ENCODE results near the gene CACHD1. TPM values are rescaled to one million over a fixed set of nuclear protein-coding genes. Genes with fewer than 3 reads are reported as not detected.

CACHD1 gene
- polyA plus RNA-seq, 2 donors: 1.6 to 2.9 TPM

DNA sequence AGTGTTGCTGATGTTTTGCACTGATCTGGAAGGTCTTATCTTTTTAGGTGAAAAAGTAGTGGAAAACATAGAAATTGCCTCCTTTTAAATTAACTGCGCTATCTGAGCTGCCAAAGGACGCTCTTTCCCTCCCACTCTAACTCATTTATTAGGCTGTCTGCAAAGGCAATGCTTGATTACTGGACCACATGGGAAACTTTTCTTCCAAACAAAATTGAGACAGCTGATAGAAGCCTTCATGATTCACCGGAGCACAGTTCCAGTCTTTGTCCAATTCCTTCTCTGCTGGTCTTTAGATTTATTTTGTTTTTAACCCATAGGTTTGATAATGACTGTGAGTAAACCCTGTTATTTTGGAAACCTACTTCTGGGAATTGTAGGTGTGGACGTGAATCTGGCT is 181.9 kb downstream of the CACHD1 start:
- no peaks in the 10 kb centered on the region for H3K9me3 ChIP-seq (ENCODE audit: control insufficient read depth in 2 of 2, insufficient read depth in 1 of 2, low read depth in 1 of 2, low read length in 1 of 2)
- 90% methylated on average over 4 of the region's 4 CpGs for WGBS, 2 donors
- no peaks in the 10 kb centered on the region for H3K27me3 ChIP-seq (ENCODE audit: control insufficient read depth in 1 of 2, insufficient read depth in 2 of 2, low read length in 2 of 2)
- H3K36me3 ChIP-seq (ENCODE audit: control insufficient read depth in 2 of 2, insufficient read depth in 2 of 2, low read length in 1 of 2): no peaks in the 10 kb centered on the region
- H3K27ac ChIP-seq (ENCODE audit: low read depth in 2 of 2, low read length in 1 of 2): no peak overlapping the region
- no peaks in the 10 kb centered on the region for H3K4me1 ChIP-seq (ENCODE audit: control insufficient read depth in 2 of 2, insufficient read depth in 2 of 2, low read length in 1 of 2)
- H3K4me3 ChIP-seq (ENCODE audit: low read depth in 1 of 2, low read length in 2 of 2): no peak overlapping the region

DNA sequence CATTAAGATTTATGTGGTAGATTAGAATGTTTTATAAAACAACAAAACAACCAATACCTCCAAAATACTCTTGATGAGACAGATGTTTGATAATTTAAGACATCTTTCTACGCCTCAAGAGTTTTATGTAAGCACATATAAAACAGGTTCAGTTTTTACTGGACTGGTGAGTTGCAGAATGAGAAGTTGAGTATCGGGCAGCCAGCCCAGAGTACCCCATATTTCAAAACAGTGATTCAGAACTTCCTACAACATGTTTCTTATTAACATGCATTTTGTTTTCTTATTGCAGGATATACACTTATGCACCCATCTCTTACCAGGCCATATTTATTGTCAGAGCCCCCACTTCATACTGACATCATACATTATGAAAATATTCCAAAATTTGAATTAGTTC is 183.5 kb downstream of the CACHD1 start:
- no peaks in the 10 kb centered on the region for H3K27me3 ChIP-seq (ENCODE audit: control insufficient read depth in 1 of 2, insufficient read depth in 2 of 2, low read length in 2 of 2)
- H3K4me1 ChIP-seq (ENCODE audit: control insufficient read depth in 2 of 2, insufficient read depth in 2 of 2, low read length in 1 of 2): no peaks in the 10 kb centered on the region
- no peak overlapping the region for H3K27ac ChIP-seq (ENCODE audit: low read depth in 2 of 2, low read length in 1 of 2)
- no peak overlapping the region for H3K4me3 ChIP-seq (ENCODE audit: low read depth in 1 of 2, low read length in 2 of 2)
- H3K36me3 ChIP-seq (ENCODE audit: control insufficient read depth in 2 of 2, insufficient read depth in 2 of 2, low read length in 1 of 2): no peaks in the 10 kb centered on the region
- 94 to 95% methylated on average over 2 of the region's 2 CpGs for WGBS, 2 donors
- H3K9me3 ChIP-seq (ENCODE audit: control insufficient read depth in 2 of 2, insufficient read depth in 1 of 2, low read depth in 1 of 2, low read length in 1 of 2): no peaks in the 10 kb centered on the region

DNA sequence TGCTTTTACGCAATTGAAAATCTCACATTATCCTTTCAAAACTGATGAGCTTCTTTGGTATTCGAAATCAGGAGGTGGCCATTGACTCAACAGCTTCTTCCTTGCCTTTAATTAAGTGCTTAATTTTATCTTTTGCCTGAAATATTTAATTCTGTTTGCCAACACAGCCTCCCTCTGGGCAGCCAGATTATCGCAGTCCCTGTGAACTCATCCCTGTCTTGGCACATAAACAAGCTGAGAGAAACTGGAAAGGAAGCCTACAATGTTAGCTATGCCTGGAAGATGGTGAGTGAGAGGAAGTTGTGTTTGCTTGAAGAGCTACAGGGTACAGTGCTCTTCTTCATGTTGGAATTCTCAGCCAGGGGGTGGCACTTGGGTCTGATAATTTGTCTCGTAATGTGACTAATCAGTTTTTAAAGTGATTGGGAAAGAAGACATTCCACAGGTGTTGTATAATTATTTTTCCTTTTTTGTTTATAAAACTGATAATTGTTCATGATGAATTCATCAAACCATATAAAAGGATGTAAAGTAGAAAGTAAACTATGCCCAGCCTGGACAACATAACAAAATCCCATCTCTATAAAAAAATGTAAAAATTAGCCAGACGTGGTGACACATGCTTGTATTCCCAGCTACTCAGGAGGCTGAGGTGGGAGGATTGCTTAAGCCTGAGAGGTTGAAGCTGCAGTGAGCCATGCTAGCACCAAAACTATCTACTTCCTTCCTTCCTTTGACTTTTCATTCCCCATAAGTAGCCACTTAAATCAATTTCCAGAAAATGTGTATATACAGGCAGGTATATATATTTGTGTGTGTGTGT is 184.8 kb downstream of the CACHD1 start:
- no peaks in the 10 kb centered on the region for H3K27me3 ChIP-seq (ENCODE audit: control insufficient read depth in 1 of 2, insufficient read depth in 2 of 2, low read length in 2 of 2)
- no peaks in the 10 kb centered on the region for H3K4me1 ChIP-seq (ENCODE audit: control insufficient read depth in 2 of 2, insufficient read depth in 2 of 2, low read length in 1 of 2)
- no peak overlapping the region for H3K4me3 ChIP-seq (ENCODE audit: low read depth in 1 of 2, low read length in 2 of 2)
- H3K27ac ChIP-seq (ENCODE audit: low read depth in 2 of 2, low read length in 1 of 2): no peak overlapping the region
- 68 to 69% methylated on average over 5 of the region's 5 CpGs for WGBS, 2 donors
- H3K9me3 ChIP-seq (ENCODE audit: control insufficient read depth in 2 of 2, insufficient read depth in 1 of 2, low read depth in 1 of 2, low read length in 1 of 2): no peaks in the 10 kb centered on the region
- peaks cover 0 to 2% of the 10 kb centered on the region in 2 donors for H3K36me3 ChIP-seq (ENCODE audit: control insufficient read depth in 2 of 2, insufficient read depth in 2 of 2, low read length in 1 of 2)

DNA sequence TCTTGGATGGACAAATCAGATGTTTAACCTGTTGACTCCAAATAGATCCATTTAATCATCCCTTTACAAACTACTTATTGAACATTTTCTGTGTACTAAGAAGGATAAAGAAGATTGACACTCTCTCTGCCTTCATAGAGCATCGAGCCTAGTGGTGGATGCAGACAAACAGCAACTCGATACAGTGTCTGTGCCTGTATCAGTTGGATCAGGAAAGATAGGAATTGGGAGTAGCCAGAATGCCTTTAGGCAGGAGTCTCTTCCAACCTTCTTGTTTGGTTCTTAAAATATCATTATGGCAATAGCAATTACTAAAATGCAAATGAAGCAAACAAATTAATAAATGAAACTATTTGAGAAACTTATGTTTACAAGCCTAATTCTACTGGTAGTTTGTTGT is 185.9 kb downstream of the CACHD1 start:
- Histone ChIP-seq H3K4me1 (ENCODE audit: control insufficient read depth in 2 of 2, insufficient read depth in 2 of 2, low read length in 1 of 2) (no peaks in the 10 kb centered on the region), H3K27me3 (ENCODE audit: control insufficient read depth in 1 of 2, insufficient read depth in 2 of 2, low read length in 2 of 2) (no peaks in the 10 kb centered on the region), H3K9me3 (ENCODE audit: control insufficient read depth in 2 of 2, insufficient read depth in 1 of 2, low read depth in 1 of 2, low read length in 1 of 2) (no peaks in the 10 kb centered on the region), H3K36me3 (ENCODE audit: control insufficient read depth in 2 of 2, insufficient read depth in 2 of 2, low read length in 1 of 2) (peaks cover 0 to 2% of the 10 kb centered on the region in 2 donors), H3K4me3 (ENCODE audit: low read depth in 1 of 2, low read length in 2 of 2) (no peak overlapping the region), H3K27ac (ENCODE audit: low read depth in 2 of 2, low read length in 1 of 2) (no peak overlapping the region)
- WGBS, 2 donors: 72 to 76% methylated on average over 2 of the region's 2 CpGs

DNA sequence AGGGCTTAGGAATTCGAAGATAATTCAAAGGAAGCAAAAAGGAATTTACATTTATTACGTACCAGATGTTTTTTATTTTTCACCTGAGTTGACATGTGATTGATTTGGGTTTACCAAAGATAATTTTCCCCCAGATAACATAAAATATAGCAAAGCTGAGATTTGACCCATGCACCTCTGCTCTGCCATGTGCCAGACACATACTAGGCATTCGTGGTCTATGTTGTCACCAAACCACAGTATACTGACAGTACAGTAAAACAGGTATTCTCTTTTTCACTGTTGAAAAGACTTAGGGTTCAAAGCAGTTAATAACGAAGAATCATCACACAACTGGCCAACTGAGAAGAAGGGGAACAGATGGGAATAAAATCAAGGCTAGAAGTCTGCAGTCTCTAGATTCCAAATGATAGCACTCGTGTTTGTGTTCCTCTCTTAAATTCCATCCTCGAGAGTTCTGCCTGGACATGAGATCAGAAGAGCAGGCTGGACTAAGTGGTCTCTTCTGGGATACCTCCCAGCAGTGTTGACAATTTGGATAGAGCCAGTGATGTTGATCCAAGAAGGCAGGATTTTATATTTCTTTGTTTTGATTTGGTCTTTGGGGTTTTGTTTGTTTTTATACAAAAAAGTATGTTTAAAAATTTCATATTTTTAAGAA is 189.7 kb downstream of the CACHD1 start:
- no peak overlapping the region for H3K27ac ChIP-seq (ENCODE audit: low read depth in 2 of 2, low read length in 1 of 2)
- WGBS, 2 donors: 81 to 82% methylated on average over 6 of the region's 6 CpGs
- H3K4me1 ChIP-seq (ENCODE audit: control insufficient read depth in 2 of 2, insufficient read depth in 2 of 2, low read length in 1 of 2): no peaks in the 10 kb centered on the region
- no peaks in the 10 kb centered on the region for H3K27me3 ChIP-seq (ENCODE audit: control insufficient read depth in 1 of 2, insufficient read depth in 2 of 2, low read length in 2 of 2)
- peaks cover 0 to 6% of the 10 kb centered on the region in 2 donors for H3K36me3 ChIP-seq (ENCODE audit: control insufficient read depth in 2 of 2, insufficient read depth in 2 of 2, low read length in 1 of 2)
- no peak overlapping the region for H3K4me3 ChIP-seq (ENCODE audit: low read depth in 1 of 2, low read length in 2 of 2)
- no peaks in the 10 kb centered on the region for H3K9me3 ChIP-seq (ENCODE audit: control insufficient read depth in 2 of 2, insufficient read depth in 1 of 2, low read depth in 1 of 2, low read length in 1 of 2)

DNA sequence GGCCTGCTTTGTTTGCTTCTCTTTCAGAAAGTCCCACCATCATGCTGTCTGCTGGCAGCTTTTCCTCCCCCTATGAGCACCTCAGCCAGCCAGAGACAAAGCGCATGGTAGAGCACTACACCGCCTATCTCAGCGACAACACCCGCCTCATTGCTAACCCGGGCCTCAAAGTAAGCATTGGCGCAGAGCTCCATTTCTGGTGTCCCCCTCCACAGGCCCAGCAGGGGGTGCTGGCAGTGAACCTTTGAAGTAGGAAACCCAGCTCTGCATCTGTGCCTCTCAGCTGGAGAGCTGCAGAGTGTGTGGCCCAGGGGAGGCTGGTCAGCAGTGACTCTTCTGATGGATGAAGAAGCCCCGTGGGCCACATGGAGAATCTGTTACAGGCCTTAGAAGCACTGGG is 193.7 kb downstream of the CACHD1 start:
- Histone ChIP-seq H3K27ac (ENCODE audit: low read depth in 2 of 2, low read length in 1 of 2) (no peak overlapping the region), H3K27me3 (ENCODE audit: control insufficient read depth in 1 of 2, insufficient read depth in 2 of 2, low read length in 2 of 2) (no peaks in the 10 kb centered on the region), H3K4me1 (ENCODE audit: control insufficient read depth in 2 of 2, insufficient read depth in 2 of 2, low read length in 1 of 2) (no peaks in the 10 kb centered on the region), H3K9me3 (ENCODE audit: control insufficient read depth in 2 of 2, insufficient read depth in 1 of 2, low read depth in 1 of 2, low read length in 1 of 2) (no peaks in the 10 kb centered on the region), H3K4me3 (ENCODE audit: low read depth in 1 of 2, low read length in 2 of 2) (no peak overlapping the region), H3K36me3 (ENCODE audit: control insufficient read depth in 2 of 2, insufficient read depth in 2 of 2, low read length in 1 of 2) (peaks cover 0 to 6% of the 10 kb centered on the region in 2 donors)
- 85 to 89% methylated on average over 7 of the region's 7 CpGs for WGBS, 2 donors

DNA sequence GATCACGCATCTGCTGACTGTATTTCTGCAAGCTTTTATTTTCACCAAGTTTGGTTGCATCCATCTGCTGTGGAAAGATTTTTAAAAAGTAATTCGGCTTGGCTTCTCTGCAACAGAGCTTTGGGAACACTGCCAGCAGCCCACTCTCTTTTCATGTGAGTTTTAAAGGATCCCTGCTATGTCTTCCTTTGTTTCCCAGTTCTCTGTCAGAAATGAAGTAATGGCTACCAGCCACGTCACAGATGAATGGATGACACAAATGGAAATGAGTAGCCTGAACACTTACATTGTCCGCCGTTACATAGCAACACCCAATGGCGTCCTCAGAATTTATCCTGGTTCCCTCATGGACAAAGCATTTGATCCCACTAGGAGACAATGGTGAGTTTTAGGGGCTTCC is 194.4 kb downstream of the CACHD1 start:
- 88 to 91% methylated on average over 6 of the region's 6 CpGs for WGBS, 2 donors
- H3K9me3 ChIP-seq (ENCODE audit: control insufficient read depth in 2 of 2, insufficient read depth in 1 of 2, low read depth in 1 of 2, low read length in 1 of 2): no peaks in the 10 kb centered on the region
- H3K4me3 ChIP-seq (ENCODE audit: low read depth in 1 of 2, low read length in 2 of 2): no peak overlapping the region
- no peak overlapping the region for H3K27ac ChIP-seq (ENCODE audit: low read depth in 2 of 2, low read length in 1 of 2)
- peaks cover 0 to 6% of the 10 kb centered on the region in 2 donors for H3K36me3 ChIP-seq (ENCODE audit: control insufficient read depth in 2 of 2, insufficient read depth in 2 of 2, low read length in 1 of 2)
- no peaks in the 10 kb centered on the region for H3K27me3 ChIP-seq (ENCODE audit: control insufficient read depth in 1 of 2, insufficient read depth in 2 of 2, low read length in 2 of 2)
- no peaks in the 10 kb centered on the region for H3K4me1 ChIP-seq (ENCODE audit: control insufficient read depth in 2 of 2, insufficient read depth in 2 of 2, low read length in 1 of 2)

DNA sequence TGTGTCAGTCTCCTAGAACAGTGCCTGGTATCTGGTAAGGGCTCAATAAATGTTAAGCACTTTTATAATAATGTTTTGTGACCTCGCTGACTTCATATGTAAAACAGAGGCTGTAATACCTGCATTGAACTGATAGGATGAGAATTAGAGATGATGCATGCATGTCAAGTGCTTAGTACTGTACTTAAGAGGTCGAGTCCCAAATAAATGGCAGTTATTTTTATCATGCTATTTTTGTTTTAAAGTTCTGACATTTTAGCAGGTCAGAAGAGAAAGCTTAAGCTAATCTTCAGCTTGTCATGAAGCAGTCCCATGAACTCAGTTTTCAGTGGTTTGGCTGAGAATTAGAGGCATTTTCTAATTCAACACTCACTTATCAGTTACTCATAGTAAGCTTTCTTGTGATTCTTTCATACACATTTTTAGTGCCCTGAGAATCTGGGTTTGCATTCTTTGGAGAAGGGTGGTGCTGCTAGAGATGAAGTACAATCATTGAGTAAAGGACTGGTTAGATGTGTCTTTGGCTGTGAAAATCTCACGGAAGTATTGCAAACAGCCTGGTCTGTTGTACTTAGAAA is 199.3 kb downstream of the CACHD1 start:
- Histone ChIP-seq H3K4me1 (ENCODE audit: control insufficient read depth in 2 of 2, insufficient read depth in 2 of 2, low read length in 1 of 2) (no peaks in the 10 kb centered on the region), H3K4me3 (ENCODE audit: low read depth in 1 of 2, low read length in 2 of 2) (no peak overlapping the region), H3K9me3 (ENCODE audit: control insufficient read depth in 2 of 2, insufficient read depth in 1 of 2, low read depth in 1 of 2, low read length in 1 of 2) (no peaks in the 10 kb centered on the region), H3K27ac (ENCODE audit: low read depth in 2 of 2, low read length in 1 of 2) (no peak overlapping the region), H3K36me3 (ENCODE audit: control insufficient read depth in 2 of 2, insufficient read depth in 2 of 2, low read length in 1 of 2) (peaks cover 0 to 3% of the 10 kb centered on the region in 2 donors), H3K27me3 (ENCODE audit: control insufficient read depth in 1 of 2, insufficient read depth in 2 of 2, low read length in 2 of 2) (no peaks in the 10 kb centered on the region)
- 83 to 85% methylated on average over 3 of the region's 3 CpGs for WGBS, 2 donors

DNA sequence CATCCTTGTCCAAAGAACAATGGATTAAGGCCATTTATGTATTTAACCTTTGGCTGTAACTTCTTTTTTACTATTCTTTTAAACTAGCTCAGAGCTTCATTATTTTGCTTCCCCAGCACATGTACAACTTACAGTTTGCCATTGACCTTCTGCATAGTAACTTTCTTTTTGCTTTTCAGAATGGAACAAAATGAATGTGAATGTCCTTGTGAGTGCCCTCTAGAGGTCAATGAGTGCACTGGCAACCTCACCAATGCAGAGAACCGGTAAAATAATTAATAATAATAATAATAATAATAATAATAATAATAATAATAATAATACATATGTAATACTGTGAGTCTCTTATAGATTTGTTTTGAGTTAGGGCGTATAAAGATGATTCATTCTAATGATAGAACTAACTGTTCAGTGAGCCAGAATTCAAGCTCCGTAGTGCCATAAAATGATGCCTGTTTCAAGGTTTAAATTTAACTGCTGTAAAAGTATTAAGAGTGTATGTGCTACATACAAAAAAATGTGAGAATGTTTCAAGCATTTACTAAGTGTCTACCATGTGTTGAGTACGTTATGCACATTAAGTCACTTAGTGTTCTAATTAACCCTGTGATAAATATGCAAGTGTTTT is 205.9 kb downstream of the CACHD1 start:
- no peak overlapping the region for H3K27ac ChIP-seq (ENCODE audit: low read depth in 2 of 2, low read length in 1 of 2)
- no peaks in the 10 kb centered on the region for H3K4me1 ChIP-seq (ENCODE audit: control insufficient read depth in 2 of 2, insufficient read depth in 2 of 2, low read length in 1 of 2)
- no peaks in the 10 kb centered on the region for H3K9me3 ChIP-seq (ENCODE audit: control insufficient read depth in 2 of 2, insufficient read depth in 1 of 2, low read depth in 1 of 2, low read length in 1 of 2)
- no peak overlapping the region for H3K4me3 ChIP-seq (ENCODE audit: low read depth in 1 of 2, low read length in 2 of 2)
- H3K36me3 ChIP-seq (ENCODE audit: control insufficient read depth in 2 of 2, insufficient read depth in 2 of 2, low read length in 1 of 2): peaks cover 2% of the 10 kb centered on the region in 2 donors
- WGBS, 2 donors: 65% methylated on average over 4 of the region's 4 CpGs
- H3K27me3 ChIP-seq (ENCODE audit: control insufficient read depth in 1 of 2, insufficient read depth in 2 of 2, low read length in 2 of 2): no peaks in the 10 kb centered on the region
